Measurements from ENCODE around the gene SH3GL3. TPM values are rescaled to one million over a fixed set of nuclear protein-coding genes. Genes with fewer than 3 reads are reported as not detected.

The SH3GL3 gene
- total RNA-seq, 1 donor from 2014 or later, result not detected

- intact Hi-C loops (cut with micrococcal nuclease), result no loop called here
- no peak overlapping the region for H3K4me3 ChIP-seq
- peaks cover 12% of the 10 kb centered on the region for H3K9me3 ChIP-seq (replicated peaks)
- TF ChIP-seq CTCF (IDR thresholded peaks at IDR 0.05; ENCODE audit: borderline replicate concordance), result no peak
- H3K36me3 ChIP-seq, result no peaks in the 10 kb centered on the region
- H3K27me3 ChIP-seq (ENCODE audit: low read depth), result peaks cover 31% of the 10 kb centered on the region
- no peak for DNase-seq
- no peak overlapping the region for H3K27ac ChIP-seq (replicated peaks)
- no peaks in the 10 kb centered on the region for H3K4me1 ChIP-seq
These were observed 102.5 kb downstream of the SH3GL3 start for GRCh38 chr15:83549623-83550022.

- Histone ChIP-seq H3K27me3 (ENCODE audit: low read depth) (peaks cover 38% of the 10 kb centered on the region), H3K9me3 (replicated peaks) (no peaks in the 10 kb centered on the region), H3K27ac (replicated peaks) (no peak overlapping the region), H3K4me1 (no peaks in the 10 kb centered on the region), H3K36me3 (no peaks in the 10 kb centered on the region), H3K4me3 (no peak overlapping the region)
- intact Hi-C loops (cut with micrococcal nuclease), result no loop called here
- DNase-seq, result no peak
- TF ChIP-seq CTCF (IDR thresholded peaks at IDR 0.05; ENCODE audit: borderline replicate concordance), result no peak
These were observed 107.4 kb downstream of the SH3GL3 start for GRCh38 chr15:83554558-83554957.

- Histone ChIP-seq H3K4me3 (no peak overlapping the region), H3K36me3 (no peaks in the 10 kb centered on the region), H3K27me3 (ENCODE audit: low read depth) (peaks cover 34% of the 10 kb centered on the region), H3K27ac (replicated peaks) (no peak overlapping the region), H3K9me3 (replicated peaks) (no peaks in the 10 kb centered on the region), H3K4me1 (no peaks in the 10 kb centered on the region)
- DNase-seq, result no peak
- TF ChIP-seq CTCF (IDR thresholded peaks at IDR 0.05; ENCODE audit: borderline replicate concordance), result no peak
- intact Hi-C loops (cut with micrococcal nuclease), result loop anchor here (5.0 kb wide), 1 partner anchor 118 kb away; no protein-coding TSS in a partner anchor
These were observed 108.2 kb downstream of the SH3GL3 start for GRCh38 chr15:83555383-83555782.

- Histone ChIP-seq H3K4me1 (no peaks in the 10 kb centered on the region), H3K36me3 (no peaks in the 10 kb centered on the region), H3K27me3 (ENCODE audit: low read depth) (peaks cover 34% of the 10 kb centered on the region), H3K27ac (replicated peaks) (no peak overlapping the region), H3K9me3 (replicated peaks) (no peaks in the 10 kb centered on the region), H3K4me3 (no peak overlapping the region)
- intact Hi-C loops (cut with micrococcal nuclease), result loop anchor here (2.0 to 5.0 kb wide), 2 partner anchors 119 to 307 kb away; no protein-coding TSS in a partner anchor
- no peak for DNase-seq
- TF ChIP-seq CTCF (IDR thresholded peaks at IDR 0.05; ENCODE audit: borderline replicate concordance), result no peak
These were observed 108.9 kb downstream of the SH3GL3 start for GRCh38 chr15:83556068-83556467.

GRCh38 chr15:83556754-83557153 lies 109.6 kb downstream of the SH3GL3 start:
- H3K9me3 ChIP-seq (replicated peaks), result no peaks in the 10 kb centered on the region
- H3K4me1 ChIP-seq, result no peaks in the 10 kb centered on the region
- intact Hi-C loops (cut with micrococcal nuclease), result loop anchor here (2.0 to 5.0 kb wide), 2 partner anchors 119 to 308 kb away; no protein-coding TSS in a partner anchor
- TF ChIP-seq CTCF (IDR thresholded peaks at IDR 0.05; ENCODE audit: borderline replicate concordance), result no peak
- H3K4me3 ChIP-seq, result no peak overlapping the region
- peaks cover 27% of the 10 kb centered on the region for H3K27me3 ChIP-seq (ENCODE audit: low read depth)
- H3K27ac ChIP-seq (replicated peaks), result no peak overlapping the region
- DNase-seq, result no peak
- H3K36me3 ChIP-seq, result no peaks in the 10 kb centered on the region

Data from left ventricle myocardium inferior (tissue), 1 donor.